ENCODE results near the gene PPFIA4. TPM values are rescaled to one million over a fixed set of nuclear protein-coding genes. Genes with fewer than 3 reads are reported as not detected.

Gene PPFIA4
- total and polyA plus RNA-seq, 2 donors (not counting 3 experiments of a cell fraction or from before 2014, with no cell fraction given), result 0.17 to 0.22 TPM

GRCh38 chr1:203052601-203053000 lies 26.3 kb downstream of the PPFIA4 start:
- DNase-seq (ENCODE audit: low read depth, low spot score) (no peak), FAIRE-seq (no peak)
- Histone ChIP-seq H3K4me3 (replicated peaks in 1 of 3; ENCODE audit: insufficient read depth in 1 of 3, low read depth in 1 of 3, low read length in 3 of 3) (no peak overlapping the region), H3K9ac (replicated peaks; ENCODE audit: extremely low read depth, insufficient read depth, low read length) (no peak overlapping the region), H2AFZ (ENCODE audit: low read depth, low read length) (no peak overlapping the region), H3K27me3 (ENCODE audit: control insufficient read depth in 2 of 2, insufficient read depth in 2 of 2, low read length in 2 of 2) (peaks cover 0 to 3% of the 10 kb centered on the region in 2 experiments), H3K9me1 (replicated peaks; ENCODE audit: control insufficient read depth, extremely low read depth, insufficient read depth, low read length) (no peaks in the 10 kb centered on the region), H3K36me3 (ENCODE audit: control insufficient read depth in 2 of 2, extremely low read depth in 1 of 2, insufficient read depth in 2 of 2, low read length in 2 of 2) (no peaks in the 10 kb centered on the region), H3K27ac (ENCODE audit: insufficient read depth, low read depth, low read length) (no peak overlapping the region), H4K20me1 (replicated peaks; ENCODE audit: control insufficient read depth, extremely low read depth, insufficient read depth, low read length) (no peaks in the 10 kb centered on the region), H3K4me1 (ENCODE audit: control insufficient read depth, extremely low read depth, insufficient read depth, low read length) (no peaks in the 10 kb centered on the region), H3K4me2 (ENCODE audit: insufficient read depth, low read length) (no peak overlapping the region), H3K9me3 (replicated peaks; ENCODE audit: control insufficient read depth, insufficient read depth, low read length) (no peaks in the 10 kb centered on the region), H3K79me2 (ENCODE audit: control insufficient read depth, insufficient read depth, low read length) (no peaks in the 10 kb centered on the region)
- intact Hi-C loops (cut with micrococcal nuclease) (no loop called here), dilution Hi-C loops (cut with MboI; ENCODE audit: extremely low pct_ligation_motif_present, low sequenced_read_pairs) (no loop called here)
- ChIA-PET CTCF (interaction anchor here (1.3 to 7.5 kb wide), 3 partner anchors 13 to 163 kb away, joined by 3 to 33 read pairs (median 8); no protein-coding TSS in a partner anchor), POLR2A (no interaction called here)
- no peak for TF ChIP-seq POLR2A (IDR thresholded peaks at IDR 0.05; ENCODE audit: low read depth, low read length)
- no peak for TF ChIP-seq FOS (IDR thresholded peaks at IDR 0.05; ENCODE audit: borderline replicate concordance, insufficient read depth, low read length)
- no peak for TF ChIP-seq MYC (IDR thresholded peaks at IDR 0.05; ENCODE audit: low read depth, low read length)
- TF ChIP-seq CTCF (IDR thresholded peaks at IDR 0.05; ENCODE audit: extremely low read depth in 1 of 2, insufficient read depth in 1 of 2, low read depth in 1 of 2, low read length in 2 of 2), result no peak
- no peak for TF ChIP-seq MAX (IDR thresholded peaks at IDR 0.05; ENCODE audit: insufficient read depth, insufficient read length)
- no peak for TF ChIP-seq EZH2 (IDR thresholded peaks at IDR 0.05; ENCODE audit: borderline replicate concordance, low read depth, low read length, severe bottlenecking)
- TF ChIP-seq GATA2 (IDR thresholded peaks at IDR 0.05; ENCODE audit: insufficient read depth, insufficient read length, low read depth, low read length), result no peak
- no peak for TF ChIP-seq POLR2AphosphoS5 (IDR thresholded peaks at IDR 0.05; ENCODE audit: insufficient read depth, low read depth, low read length)
- no TSS peak for BruUV-seq (replicated peaks)

All from endothelial cell of umbilical vein (primary cell).